ENCODE measurements around the gene GLRA2.

GRCh38 chrX:14729058-14729457 lies 199.7 kb downstream of the GLRA2 start:
- TF ChIP-seq, protein P1, sequence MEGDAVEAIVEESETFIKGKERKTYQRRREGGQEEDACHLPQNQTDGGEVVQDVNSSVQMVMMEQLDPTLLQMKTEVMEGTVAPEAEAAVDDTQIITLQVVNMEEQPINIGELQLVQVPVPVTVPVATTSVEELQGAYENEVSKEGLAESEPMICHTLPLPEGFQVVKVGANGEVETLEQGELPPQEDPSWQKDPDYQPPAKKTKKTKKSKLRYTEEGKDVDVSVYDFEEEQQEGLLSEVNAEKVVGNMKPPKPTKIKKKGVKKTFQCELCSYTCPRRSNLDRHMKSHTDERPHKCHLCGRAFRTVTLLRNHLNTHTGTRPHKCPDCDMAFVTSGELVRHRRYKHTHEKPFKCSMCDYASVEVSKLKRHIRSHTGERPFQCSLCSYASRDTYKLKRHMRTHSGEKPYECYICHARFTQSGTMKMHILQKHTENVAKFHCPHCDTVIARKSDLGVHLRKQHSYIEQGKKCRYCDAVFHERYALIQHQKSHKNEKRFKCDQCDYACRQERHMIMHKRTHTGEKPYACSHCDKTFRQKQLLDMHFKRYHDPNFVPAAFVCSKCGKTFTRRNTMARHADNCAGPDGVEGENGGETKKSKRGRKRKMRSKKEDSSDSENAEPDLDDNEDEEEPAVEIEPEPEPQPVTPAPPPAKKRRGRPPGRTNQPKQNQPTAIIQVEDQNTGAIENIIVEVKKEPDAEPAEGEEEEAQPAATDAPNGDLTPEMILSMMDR (IDR thresholded peaks at IDR 0.05) = no peak
- TF ChIP-seq POLR2A (IDR thresholded peaks at IDR 0.05) = no peak
